GM12891 (cell line): ENCODE results near the gene BMP5.

Source experiments
- DNase-seq: peaks from one replicate; pipeline ENCODE4 v3.0.0; 2011; ENCODE audit warnings: low spot score; ENCODE audit not compliant: insufficient read length
- FAIRE-seq: peaks from 2 replicates; lab custom pipeline; 2011; peaks lifted over from hg19 to GRCh38; lab: Jason Lieb, UNC
- PAX5 ChIP-seq: IDR thresholded peaks from 2 replicates; pipeline ENCODE4 v1.6.1; 2011; ENCODE audit warnings: low read length, moderate library complexity, mild to moderate bottlenecking; ENCODE audit not compliant: insufficient read depth, severe bottlenecking
- POLR2A ChIP-seq: IDR thresholded peaks from 2 replicates; pipeline ENCODE4 v1.6.1; 2011; ENCODE audit warnings: low read depth, low read length, control low read depth
- POLR2AphosphoS5 ChIP-seq: IDR thresholded peaks from 2 replicates; pipeline ENCODE4 v1.6.1; 2011; ENCODE audit warnings: low read depth, low read length, control low read depth
- POU2F2 ChIP-seq: IDR thresholded peaks from 2 replicates; pipeline ENCODE4 v1.6.1; 2011; ENCODE audit warnings: low read depth, mild to moderate bottlenecking, control low read depth, low read length, moderate library complexity
- SPI1 ChIP-seq: IDR thresholded peaks from 2 replicates; pipeline ENCODE4 v1.6.1; 2011; ENCODE audit warnings: low read depth, low read length, control low read depth
- TAF1 ChIP-seq: IDR thresholded peaks from 2 replicates; pipeline ENCODE4 v1.6.1; 2011; ENCODE audit warnings: low read depth, low read length, control low read depth

Gene BMP5

DNA sequence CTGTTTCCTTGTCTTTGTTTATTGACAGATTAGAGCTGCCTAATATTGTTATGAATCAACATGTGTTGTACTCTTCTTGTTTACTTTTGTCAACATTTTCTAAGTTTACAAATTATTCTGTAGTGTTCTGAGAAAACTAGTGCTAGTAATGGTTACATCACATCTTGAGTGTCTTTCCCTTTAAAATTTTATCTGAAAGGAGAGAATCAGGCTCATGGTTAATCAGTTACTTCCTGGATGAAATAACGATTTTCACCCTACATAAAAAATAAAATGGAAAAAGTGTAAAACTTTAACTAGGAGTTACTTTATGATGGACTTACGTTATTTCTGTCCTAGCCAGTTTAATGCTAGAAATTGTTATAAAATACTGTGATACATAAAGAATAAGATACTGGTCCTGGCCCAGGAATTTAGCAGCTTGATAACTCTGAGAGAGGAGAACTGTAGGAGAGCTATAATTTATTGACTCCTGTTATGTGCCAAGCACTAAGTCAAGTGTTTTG lies 26.4 kb upstream of the BMP5 start:
- TF ChIP-seq POLR2A (no peak), PAX5 (no peak), TAF1 (no peak), POLR2AphosphoS5 (no peak), POU2F2 (no peak), SPI1 (no peak)
- no peak for DNase-seq
- FAIRE-seq: no peak

DNA sequence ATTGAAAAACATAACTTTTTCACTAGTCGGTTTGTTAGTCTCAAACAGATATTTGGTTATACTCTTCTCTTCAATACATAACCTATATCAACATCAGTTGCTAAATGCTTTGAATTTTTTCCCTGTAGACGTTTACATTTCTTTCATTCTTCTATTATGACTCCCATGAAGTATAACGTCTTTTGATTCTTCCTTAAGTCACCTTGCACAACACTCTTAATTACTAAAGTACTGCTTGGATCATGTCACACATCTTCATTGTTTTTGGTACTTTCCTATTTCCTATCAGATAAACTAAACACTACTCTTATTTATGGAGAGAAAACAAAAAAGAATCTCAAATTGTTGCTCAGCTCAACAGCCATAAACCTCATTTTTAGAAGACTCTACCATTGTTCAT lies 23.0 kb upstream of the BMP5 start:
- FAIRE-seq (no peak), DNase-seq (no peak)
- TF ChIP-seq POU2F2: no peak
- TF ChIP-seq POLR2A: no peak
- no peak for TF ChIP-seq SPI1
- no peak for TF ChIP-seq POLR2AphosphoS5
- TF ChIP-seq TAF1: no peak
- TF ChIP-seq PAX5: no peak

DNA sequence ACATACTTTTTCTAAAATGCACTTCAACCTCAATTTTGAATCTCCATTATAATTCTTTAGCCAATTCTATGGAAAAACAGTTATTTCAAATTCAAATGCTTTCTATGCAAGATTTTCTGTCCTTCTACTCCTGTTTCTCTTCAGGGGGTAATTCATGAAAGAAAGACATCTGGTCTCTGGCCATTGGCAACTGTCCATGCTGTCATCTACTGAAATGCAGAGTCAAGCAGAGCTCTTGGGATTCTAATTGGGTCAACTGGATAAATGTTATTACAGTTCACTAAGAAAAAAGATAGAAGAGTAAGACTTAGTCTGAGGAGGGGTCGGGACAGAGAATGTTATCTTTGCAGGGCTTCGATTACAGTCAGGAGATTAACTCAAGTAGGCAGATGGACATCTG lies 22.0 kb upstream of the BMP5 start:
- TF ChIP-seq SPI1: no peak
- TF ChIP-seq POLR2A: no peak
- no peak for TF ChIP-seq TAF1
- TF ChIP-seq PAX5: no peak
- TF ChIP-seq POU2F2: no peak
- TF ChIP-seq POLR2AphosphoS5: no peak
- DNase-seq (no peak), FAIRE-seq (no peak)

DNA sequence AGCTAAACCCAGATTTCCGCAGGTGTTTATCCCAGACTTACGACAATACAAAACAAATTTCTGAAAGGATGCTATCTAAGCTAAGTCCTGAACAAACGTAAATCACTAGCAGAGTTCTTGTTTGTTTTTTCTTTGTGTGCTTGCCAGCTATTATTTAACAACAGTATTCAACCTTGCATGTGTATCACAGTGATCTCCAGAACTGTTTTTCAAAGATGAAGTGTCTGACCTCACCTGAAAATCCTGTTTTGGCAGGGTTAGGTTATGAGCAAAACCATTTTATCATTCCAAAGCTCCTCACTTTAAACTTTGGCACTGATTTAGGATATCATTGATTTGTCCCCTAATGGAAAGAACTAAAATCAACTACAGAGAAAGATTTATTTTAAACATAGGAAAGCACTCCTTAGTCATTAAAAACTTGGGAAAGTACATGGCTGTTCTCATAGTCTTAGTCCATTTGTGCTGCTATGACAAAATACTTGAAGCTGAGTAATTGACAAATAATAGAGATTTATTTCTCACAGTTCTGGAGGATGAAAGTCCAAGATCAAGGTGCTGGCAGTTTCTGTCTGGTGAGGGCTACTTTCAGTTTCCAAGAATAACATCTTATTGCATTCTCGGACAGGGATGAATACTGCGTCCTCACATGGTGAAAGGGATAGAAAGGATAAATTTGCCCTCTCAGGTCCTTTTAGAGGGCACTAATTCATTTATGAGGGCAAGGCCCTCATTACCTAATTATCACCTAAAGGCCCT lies 20.8 kb upstream of the BMP5 start:
- FAIRE-seq: no peak

DNA sequence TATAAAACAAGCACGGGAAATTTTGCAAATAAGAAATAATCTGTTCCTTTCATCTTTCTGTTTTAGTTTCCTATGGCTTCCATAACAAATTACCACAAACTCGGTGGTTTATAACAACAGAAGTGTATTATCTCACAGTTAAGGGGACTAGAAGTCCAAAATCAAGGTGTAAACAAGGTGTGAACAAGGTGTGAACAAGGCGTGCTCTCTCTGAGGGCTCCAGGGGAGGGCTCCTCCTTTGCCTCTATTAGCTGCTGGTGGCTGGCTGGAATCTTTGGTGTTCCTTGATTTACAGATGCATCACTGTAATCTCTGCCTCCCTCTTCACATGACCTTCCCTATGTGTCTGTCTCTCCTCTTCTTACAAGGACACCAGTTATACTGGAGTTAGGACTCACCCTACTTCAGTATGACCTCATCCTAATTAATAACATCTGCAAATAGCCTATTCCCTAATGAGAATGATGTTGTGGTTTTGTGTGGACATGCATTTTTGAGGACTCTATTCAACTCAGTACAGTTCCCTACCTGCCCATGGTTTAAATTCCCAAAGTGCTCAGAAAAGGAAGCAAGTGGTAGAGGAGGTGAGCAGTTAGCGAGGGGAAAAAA lies 17.5 kb upstream of the BMP5 start:
- FAIRE-seq: no peak
- TF ChIP-seq SPI1 (no peak), POU2F2 (no peak), POLR2A (no peak), TAF1 (no peak), POLR2AphosphoS5 (no peak)
- no peak for DNase-seq

More for the DNA sequence above, 20.8 kb upstream of the BMP5 start:
- no peak for TF ChIP-seq POU2F2
- no peak for TF ChIP-seq PAX5
- TF ChIP-seq POLR2AphosphoS5: no peak
- no peak for TF ChIP-seq POLR2A
- no peak for TF ChIP-seq TAF1
- no peak for TF ChIP-seq SPI1
- no peak for DNase-seq

DNA sequence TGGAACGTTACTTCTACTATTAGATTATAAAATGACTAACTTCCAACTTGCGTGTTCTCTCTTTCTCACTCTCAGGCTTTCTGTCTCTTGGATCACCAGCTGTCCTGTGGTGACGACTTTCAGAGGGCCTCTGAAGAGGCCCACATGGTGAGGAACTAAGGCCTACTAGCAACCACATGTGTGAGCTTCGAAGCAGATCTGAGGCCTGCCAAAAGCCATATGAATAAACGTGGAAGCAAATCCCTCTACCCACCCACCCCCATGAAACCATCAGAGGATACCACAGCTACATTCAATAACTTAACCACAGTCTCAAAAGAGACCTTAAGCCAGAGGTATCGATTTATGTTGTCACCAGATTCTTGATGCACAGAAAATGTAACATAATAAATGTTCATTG lies 13.5 kb upstream of the BMP5 start:
- FAIRE-seq (no peak), DNase-seq (no peak)
- no peak for TF ChIP-seq POLR2A
- no peak for TF ChIP-seq POU2F2
- TF ChIP-seq TAF1: no peak
- TF ChIP-seq PAX5: no peak
- no peak for TF ChIP-seq POLR2AphosphoS5
- TF ChIP-seq SPI1: no peak

DNA sequence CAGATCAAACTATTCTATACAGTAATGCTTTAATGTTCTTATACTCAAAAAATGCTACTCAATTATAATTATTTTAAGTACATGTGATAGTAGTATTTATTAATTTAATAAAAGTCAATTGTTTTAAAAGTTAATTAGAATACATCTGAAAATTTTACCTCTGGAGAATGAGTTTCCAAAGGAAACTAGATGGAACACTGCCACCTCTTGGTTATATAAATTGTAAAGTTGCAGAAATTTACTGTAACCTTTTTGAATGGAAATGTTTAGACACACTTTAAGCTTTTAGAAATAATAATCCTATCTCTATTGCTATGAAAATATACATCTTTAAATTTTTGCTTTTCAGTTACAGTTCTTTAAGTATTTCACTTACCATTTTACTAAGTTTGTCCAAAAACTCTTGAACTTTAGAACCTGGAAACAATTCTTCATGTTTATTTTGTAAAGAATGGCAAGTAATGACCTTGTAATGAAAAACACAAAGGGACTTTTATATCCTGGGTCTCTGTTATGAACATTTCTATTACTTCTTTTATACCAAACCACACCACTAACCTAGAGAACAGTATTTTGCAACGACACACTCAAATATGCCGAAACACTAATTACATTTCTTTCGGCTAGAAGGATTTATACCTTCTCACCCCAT lies 10.9 kb upstream of the BMP5 start:
- TF ChIP-seq TAF1 (no peak), POLR2AphosphoS5 (no peak), SPI1 (no peak), POU2F2 (no peak), PAX5 (no peak), POLR2A (no peak)
- DNase-seq (no peak), FAIRE-seq (no peak)

DNA sequence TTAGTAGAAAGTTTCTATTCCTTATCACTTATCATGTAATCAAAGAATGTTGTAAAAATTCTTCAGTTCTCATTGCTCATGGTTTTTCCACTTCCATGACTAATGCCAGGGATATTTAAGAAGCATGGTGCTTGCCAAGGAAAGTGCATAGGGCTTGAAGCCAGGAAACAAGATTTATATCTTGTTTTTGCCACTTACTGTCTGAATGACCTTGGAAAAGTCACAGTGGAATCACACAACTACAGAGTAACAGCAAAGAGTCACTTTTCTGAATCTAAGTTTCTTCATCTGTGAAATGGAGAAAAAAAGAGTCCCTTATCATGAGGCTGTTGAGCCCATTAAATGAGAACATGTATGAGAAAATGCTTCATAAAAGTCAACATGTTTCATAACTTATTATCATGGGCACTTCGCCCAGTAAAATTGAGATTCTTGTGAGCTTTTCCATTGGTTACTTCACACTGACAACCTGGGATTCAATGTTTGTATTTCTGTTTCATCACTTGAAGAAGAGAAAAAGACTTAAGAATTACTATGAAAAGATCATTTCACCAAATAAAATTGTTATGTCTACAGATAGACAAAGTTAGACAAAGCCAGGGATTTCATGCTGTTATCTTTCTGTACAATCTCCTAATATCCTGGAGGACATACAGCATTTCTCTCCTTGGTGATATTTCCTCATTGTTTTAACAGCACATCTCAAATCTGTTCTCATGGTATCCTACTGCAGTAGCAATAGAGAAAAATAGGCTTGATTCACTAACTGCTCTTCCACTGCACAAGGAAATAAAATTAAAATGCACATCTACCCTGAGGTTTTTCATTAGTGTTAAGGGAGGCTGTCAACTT lies 7.6 kb upstream of the BMP5 start:
- no peak for FAIRE-seq
- TF ChIP-seq PAX5 (no peak), POLR2AphosphoS5 (no peak), POLR2A (no peak), POU2F2 (no peak), TAF1 (no peak), SPI1 (no peak)
- DNase-seq: no peak

DNA sequence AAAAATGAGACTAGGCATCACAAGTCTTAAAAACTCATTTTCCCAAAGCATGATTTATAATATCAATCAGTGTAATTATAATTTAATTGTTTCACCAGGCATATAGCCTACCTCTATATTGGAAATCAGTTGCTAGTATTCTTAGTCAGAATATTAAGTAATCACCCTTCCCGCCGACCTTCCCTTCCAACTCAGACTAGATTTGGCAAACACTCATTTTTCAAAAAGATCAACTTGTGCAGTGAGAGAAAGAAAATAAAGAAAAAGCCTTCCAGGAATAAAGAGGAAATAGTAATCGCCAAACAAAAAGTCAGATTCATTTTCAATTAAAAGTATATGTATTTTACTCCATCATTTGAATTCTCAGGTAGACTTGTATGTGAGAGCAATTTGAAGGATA lies 1.9 kb upstream of the BMP5 start:
- no peak for TF ChIP-seq SPI1
- no peak for TF ChIP-seq PAX5
- no peak for TF ChIP-seq POLR2AphosphoS5
- no peak for FAIRE-seq
- no peak for DNase-seq

DNA sequence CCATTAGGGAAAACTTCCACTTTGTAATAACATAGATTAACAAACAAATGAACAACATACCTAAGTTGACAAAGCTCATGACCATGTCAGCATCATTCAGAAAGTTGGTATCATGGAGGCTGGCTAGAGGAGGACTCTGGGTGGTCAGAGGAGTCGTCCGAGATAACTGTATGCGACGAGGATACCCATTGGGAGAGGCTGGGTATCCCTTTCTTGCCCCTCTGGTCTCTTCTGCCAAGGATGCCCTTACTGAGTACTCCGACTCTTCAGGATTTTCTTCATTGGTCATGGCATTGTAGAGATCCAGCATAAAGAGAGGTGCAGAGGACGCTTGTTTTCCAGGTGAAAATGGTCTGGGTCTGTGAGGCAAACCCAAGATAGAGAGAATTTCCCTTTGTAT lies 1.1 kb downstream of the BMP5 start:
- DNase-seq (no peak), FAIRE-seq (no peak)
- TF ChIP-seq POLR2AphosphoS5 (no peak), SPI1 (no peak), POLR2A (no peak), TAF1 (no peak), PAX5 (no peak), POU2F2 (no peak)
